Stomach (tissue), 9 donors: ENCODE results near the gene OPCML. TPM values are rescaled to one million over a fixed set of nuclear protein-coding genes. Genes with fewer than 3 reads are reported as not detected.

Experiments
- DNase-seq, 2 donors: peaks; one replicate each; pipeline versions ENCODE4 v3.0.0 to v3.0.0-alpha.2; 2013 to 2019
- H3K27ac ChIP-seq, 5 donors: fragments of 200-600 bp in 4 of 5; sonication (generic) in 4 of 5; one replicate each; pipeline ENCODE4 v1.5.1; 2013 to 2019; ENCODE audit warnings: mild to moderate bottlenecking in 1 of 5, moderate library complexity in 1 of 5
- H3K27me3 ChIP-seq, 3 donors: fragments of 200-600 bp; sonication (generic); one replicate each; pipeline ENCODE4 v1.5.1; 2017 to 2019; ENCODE audit warnings: mixed run types in 1 of 3
- H3K36me3 ChIP-seq, 4 donors: fragments of 200-600 bp; sonication (generic); 1 replicate in 3 of 4; 2 replicates in 1 of 4; pipeline ENCODE4 v1.5.1; 2016 to 2019
- H3K4me1 ChIP-seq, 4 donors: fragments of 200-600 bp; sonication (generic); one replicate each; pipeline ENCODE4 v1.5.1; 2016 to 2019
- H3K4me3 ChIP-seq, 4 donors: fragments of 200-600 bp; sonication (generic) in 3 of 4; one replicate each; pipeline ENCODE4 v1.5.1; 2016 to 2019; ENCODE audit warnings: mild to moderate bottlenecking in 1 of 4
- H3K9me3 ChIP-seq, 4 donors: fragments of 200-600 bp; sonication (generic); one replicate each; pipeline ENCODE4 v1.5.1; 2016 to 2019
- CTCF ChIP-seq, 7 experiments: fragments of 450-650 bp in 4 of 7; fragments of 200-600 bp in 3 of 7; sonication (generic) in 3 of 7; IDR thresholded peaks; one replicate each; pipeline ENCODE4 v1.5.1; 2016 to 2019; ENCODE audit warnings: antibody characterized with exemption in 7 of 7, control low read depth in 2 of 7, mild to moderate bottlenecking in 1 of 7
- EP300 ChIP-seq: sonication (generic); formaldehyde crosslinking; IDR thresholded peaks from one replicate; pipeline ENCODE4 v1.6.1; 2017; ENCODE audit warnings: antibody characterized with exemption
- POLR2A ChIP-seq, 4 donors: fragments of 450-650 bp; IDR thresholded peaks; one replicate each; pipeline ENCODE4 v1.6.1; 2016; ENCODE audit warnings: antibody characterized with exemption in 4 of 4, control low read depth in 2 of 4, mild to moderate bottlenecking in 1 of 4, moderate library complexity in 1 of 4
- POLR2AphosphoS5 ChIP-seq, 3 donors: sonication (generic); formaldehyde crosslinking; IDR thresholded peaks; one replicate each; pipeline ENCODE4 v1.6.1; 2016; ENCODE audit warnings: antibody characterized with exemption in 3 of 3
- WGBS, 5 donors: extraction: QIAGEN DNeasy Blood & Tissue Kit in 3 of 5; methylation state at CpG; one replicate each; pipeline versions ENCODE4 v1.1.5 to v1.1.7; 2013 to 2018; 5-methylcytosine and 5-hydroxymethylcytosine counted together
- intact Hi-C: fragments of 100-400 bp; cut with DNase I; formaldehyde crosslinking; loops from one replicate; pipeline ENCODE4 v1.15.1; 2023; ENCODE audit warnings: low total_unique reads
- polyA plus RNA-seq, 3 donors: library from polyadenylated mRNA; stranded (reverse); fragments of 200-250 nt; gene quantifications; one replicate each; pipeline ENCODE4 v1.2.3, GENCODE V29; 2013
- total RNA-seq, 5 donors: library from RNA; depleted of rRNA; stranded (reverse); fragments of >200 nt; gene quantifications; one replicate each; pipeline versions ENCODE4 v1.1.0 to v1.2.3, GENCODE V29; 2014 to 2016
- donor health status: healthy with polysubstance abuse.
- donor health status: Bipolar disorder and iron deficiency.
- donor health status: healthy.

Gene OPCML
- total and polyA plus RNA-seq, 8 donors = 0.03 to 0.92 (median 0.55) TPM; not detected in 3

GRCh38 chr11:133172349-133172748, 360.0 kb downstream of the OPCML start:
- Histone ChIP-seq H3K36me3 (no peaks in the 10 kb centered on the region), H3K4me3 (no peak overlapping the region), H3K4me1 (no peaks in the 10 kb centered on the region), H3K27ac (no peak overlapping the region), H3K9me3 (no peaks in the 10 kb centered on the region), H3K27me3 (no peaks in the 10 kb centered on the region)
- intact Hi-C loops = no loop called here
- DNase-seq = no peak
- TF ChIP-seq POLR2AphosphoS5 (IDR thresholded peaks at IDR 0.05) = no peak
- no peak for TF ChIP-seq CTCF (IDR thresholded peaks at IDR 0.05)
- WGBS, 5 donors = 57 to 71% (median 67%) methylated on average over 5 of the region's 5 CpGs

- 59 to 95% (median 84%) methylated on average over 4 of the region's 4 CpGs for WGBS, 5 donors
- no peaks in the 10 kb centered on the region for H3K27me3 ChIP-seq
- no peak for DNase-seq
- no peaks in the 10 kb centered on the region for H3K36me3 ChIP-seq
- H3K4me1 ChIP-seq = no peaks in the 10 kb centered on the region
- intact Hi-C loops = no loop called here
- H3K4me3 ChIP-seq = no peak overlapping the region
- no peaks in the 10 kb centered on the region for H3K9me3 ChIP-seq
- no peak for TF ChIP-seq POLR2A (IDR thresholded peaks at IDR 0.05)
- TF ChIP-seq POLR2AphosphoS5 (IDR thresholded peaks at IDR 0.05) = no peak
- TF ChIP-seq EP300 = no peak
- TF ChIP-seq CTCF (IDR thresholded peaks at IDR 0.05) = no peak
- H3K27ac ChIP-seq = no peak overlapping the region
These were observed 360.9 kb downstream of the OPCML start for GRCh38 chr11:133171374-133171773.

GRCh38 chr11:133168016-133168415, 364.3 kb downstream of the OPCML start:
- peaks cover 0 to 12% (median 7%) of the 10 kb centered on the region in 4 donors for H3K4me1 ChIP-seq
- no peak for TF ChIP-seq EP300
- TF ChIP-seq POLR2AphosphoS5 (IDR thresholded peaks at IDR 0.05) = no peak
- TF ChIP-seq CTCF (IDR thresholded peaks at IDR 0.05) = no peak
- no peak for TF ChIP-seq POLR2A (IDR thresholded peaks at IDR 0.05)
- WGBS, 5 donors = 93 to 100% (median 98%) methylated on average over 2 of the region's 2 CpGs

GRCh38 chr11:133166662-133167061, 365.6 kb downstream of the OPCML start:
- DNase-seq = no peak
- WGBS, 5 donors = 86 to 91% (median 87%) methylated on average over 3 of the region's 3 CpGs

More at GRCh38 chr11:133168016-133168415, 364.3 kb downstream of the OPCML start:
- H3K27me3 ChIP-seq = no peaks in the 10 kb centered on the region
- intact Hi-C loops = no loop called here
- H3K36me3 ChIP-seq = no peaks in the 10 kb centered on the region
- H3K4me3 ChIP-seq = no peak overlapping the region
- H3K27ac ChIP-seq = no peak overlapping the region
- DNase-seq = no peak
- no peaks in the 10 kb centered on the region for H3K9me3 ChIP-seq

GRCh38 chr11:133164986-133165385, 367.3 kb downstream of the OPCML start:
- WGBS, 5 donors = 74 to 93% (median 83%) methylated on average over 5 to 7 of the region's 7 CpGs
- H3K27ac ChIP-seq = no peak overlapping the region
- intact Hi-C loops = no loop called here

More at GRCh38 chr11:133166662-133167061, 365.6 kb downstream of the OPCML start:
- H3K27me3 ChIP-seq = no peaks in the 10 kb centered on the region
- TF ChIP-seq EP300 (no peak), POLR2AphosphoS5 (IDR thresholded peaks at IDR 0.05) (no peak), POLR2A (IDR thresholded peaks at IDR 0.05) (no peak)
- no peaks in the 10 kb centered on the region for H3K36me3 ChIP-seq
- intact Hi-C loops = no loop called here
- no peaks in the 10 kb centered on the region for H3K9me3 ChIP-seq
- peaks cover 8 to 24% (median 19%) of the 10 kb centered on the region in 4 donors for H3K4me1 ChIP-seq
- no peak overlapping the region for H3K4me3 ChIP-seq
- H3K27ac ChIP-seq = no peak overlapping the region

More at GRCh38 chr11:133164986-133165385, 367.3 kb downstream of the OPCML start:
- Histone ChIP-seq H3K4me3 (no peak overlapping the region), H3K9me3 (no peaks in the 10 kb centered on the region), H3K36me3 (no peaks in the 10 kb centered on the region), H3K27me3 (no peaks in the 10 kb centered on the region), H3K4me1 (peaks cover 8 to 24% (median 19%) of the 10 kb centered on the region in 4 donors)
- no peak for TF ChIP-seq POLR2A (IDR thresholded peaks at IDR 0.05)
- TF ChIP-seq POLR2AphosphoS5 (IDR thresholded peaks at IDR 0.05) = no peak
- TF ChIP-seq CTCF (IDR thresholded peaks at IDR 0.05) = no peak
- DNase-seq = peak in 1 of 2 donors; percentile 26
